CD14-positive monocyte (primary cell): ENCODE measurements around the gene LTBP2. TPM values are rescaled to one million over a fixed set of nuclear protein-coding genes. Genes with fewer than 3 reads are reported as not detected.
A peak's percentile ranks its signal among the peaks of the same experiment; 100 is the strongest.

Experiments
- DNase-seq, 3 donors: peaks; one replicate each; pipeline ENCODE4 v3.0.0-alpha.2; 2011 to 2022
- H2AFZ ChIP-seq: 2 replicates; pipeline ENCODE4 v1.6.0; 2012; ENCODE audit warnings: mild to moderate bottlenecking, low read depth, low read length, inconsistent platforms; ENCODE audit not compliant: insufficient read depth, poor library complexity, severe bottlenecking
- H3K27ac ChIP-seq, 2 donors: 1 replicate in 1 of 2; 2 replicates in 1 of 2; pipeline ENCODE4 v1.5.1; 2012 to 2013; ENCODE audit warnings: low read length in 2 of 2, control low read depth in 1 of 2, inconsistent platforms in 1 of 2, low read depth in 1 of 2, mild to moderate bottlenecking in 1 of 2
- H3K27me3 ChIP-seq, 2 donors: one replicate each; pipeline versions ENCODE4 v1.6.0 to v1.6.1; 2011 to 2013; ENCODE audit warnings: low read length in 2 of 2; ENCODE audit not compliant: control insufficient read depth in 2 of 2, insufficient read depth in 2 of 2
- H3K36me3 ChIP-seq, 2 donors: replicated peaks in 1 of 2; 1 replicate in 1 of 2; 2 replicates in 1 of 2; pipeline versions ENCODE4 v1.5.1 to v1.6.1; 2012 to 2013; ENCODE audit warnings: low read length in 2 of 2, control low read depth in 1 of 2, inconsistent platforms in 1 of 2, mild to moderate bottlenecking in 1 of 2; ENCODE audit not compliant: insufficient read depth in 2 of 2, control insufficient read depth in 1 of 2
- H3K4me1 ChIP-seq, 2 donors: 1 replicate in 1 of 2; 2 replicates in 1 of 2; pipeline versions ENCODE4 v1.5.1 to v1.6.1; 2012 to 2013; ENCODE audit warnings: low read length in 2 of 2, control low read depth in 1 of 2, inconsistent platforms in 1 of 2, mild to moderate bottlenecking in 1 of 2, moderate library complexity in 1 of 2; ENCODE audit not compliant: insufficient read depth in 2 of 2, control insufficient read depth in 1 of 2
- H3K4me2 ChIP-seq: replicated peaks from 2 replicates; pipeline ENCODE3; 2012; ENCODE audit warnings: low read length, moderate library complexity, mild to moderate bottlenecking; ENCODE audit not compliant: poor library complexity, severe bottlenecking; ENCODE audit errors: extremely low read depth
- H3K4me3 ChIP-seq, 3 experiments: fragments of 200-600 bp in 1 of 3; sonication (generic) in 1 of 3; replicated peaks in 1 of 3; 1 replicate in 2 of 3; 2 replicates in 1 of 3; pipeline ENCODE4 v1.5.1; 2011 to 2013; ENCODE audit warnings: low read length in 3 of 3, mild to moderate bottlenecking in 3 of 3, control low read depth in 2 of 3, low read depth in 2 of 3, inconsistent platforms in 1 of 3, moderate library complexity in 1 of 3
- H3K79me2 ChIP-seq: 2 replicates; pipeline ENCODE4 v1.6.0; 2012; ENCODE audit warnings: mild to moderate bottlenecking, control low read depth, inconsistent platforms, low read length, moderate library complexity; ENCODE audit not compliant: insufficient read depth
- H3K9ac ChIP-seq: 2 replicates; pipeline ENCODE4 v1.6.0; 2017; ENCODE audit warnings: low read length, mild to moderate bottlenecking; ENCODE audit not compliant: insufficient read depth, poor library complexity, severe bottlenecking
- H3K9me3 ChIP-seq, 2 donors: replicated peaks in 1 of 2; 1 replicate in 1 of 2; 2 replicates in 1 of 2; pipeline versions ENCODE4 v1.5.1 to v1.6.1; 2012 to 2013; ENCODE audit warnings: low read length in 2 of 2, control low read depth in 1 of 2; ENCODE audit not compliant: control insufficient read depth in 1 of 2, insufficient read depth in 1 of 2
- H4K20me1 ChIP-seq: 2 replicates; pipeline ENCODE4 v1.6.0; 2012; ENCODE audit warnings: mild to moderate bottlenecking, low read length, control low read depth, moderate library complexity; ENCODE audit not compliant: insufficient read depth
- H3K27ac Mint-ChIP-seq, 7 donors: one replicate each; pipeline ENCODE4 v1.8.0; 2020; ENCODE audit warnings: mild to moderate bottlenecking in 7 of 7, mixed read lengths in 7 of 7, moderate library complexity in 6 of 7, inconsistent platforms in 2 of 7
- H3K27me3 Mint-ChIP-seq, 3 donors: one replicate each; pipeline ENCODE4 v1.8.0; 2021 to 2022; ENCODE audit warnings: low read depth in 3 of 3, mild to moderate bottlenecking in 3 of 3, mixed read lengths in 3 of 3, moderate library complexity in 3 of 3, inconsistent platforms in 1 of 3
- H3K36me3 Mint-ChIP-seq, 2 donors: one replicate each; pipeline ENCODE4 v1.8.0; 2020; ENCODE audit warnings: mixed read lengths in 2 of 2, inconsistent platforms in 1 of 2, mild to moderate bottlenecking in 1 of 2
- H3K4me1 Mint-ChIP-seq: one replicate; pipeline ENCODE4 v1.8.0; 2020; ENCODE audit warnings: mild to moderate bottlenecking, mixed read lengths
- H3K4me3 Mint-ChIP-seq, 2 donors: one replicate each; pipeline ENCODE4 v1.8.0; 2020; ENCODE audit warnings: mild to moderate bottlenecking in 2 of 2, mixed read lengths in 2 of 2, moderate library complexity in 1 of 2
- H3K9me3 Mint-ChIP-seq, 7 donors: one replicate each; pipeline ENCODE4 v1.8.0; 2020 to 2022; ENCODE audit warnings: mixed read lengths in 7 of 7, mild to moderate bottlenecking in 6 of 7, moderate library complexity in 6 of 7, inconsistent platforms in 2 of 7
- CTCF ChIP-seq: fragments of 200-600 bp; IDR thresholded peaks from one replicate; pipeline ENCODE4 v1.8.0; 2022; ENCODE audit warnings: antibody characterized with exemption, mild to moderate bottlenecking
- WGBS: methylation state at CpG from one replicate; pipeline ENCODE4 v1.1.5; 2013; ENCODE audit warnings: missing lambda C conversion rate; ENCODE audit not compliant: insufficient coverage; 5-methylcytosine and 5-hydroxymethylcytosine counted together
- intact Hi-C, 2 donors: fragments of 100-400 bp; cut with micrococcal nuclease; formaldehyde crosslinking; loops; one replicate each; pipeline versions ENCODE4 v1.15.0 to v1.15.1; 2023
- polyA plus RNA-seq, 3 donors: library from polyadenylated mRNA; depleted of rRNA in 1 of 3; unstranded in 2 of 3; stranded (reverse) in 1 of 3; fragments of 300-500 nt in 2 of 3; fragments of >200 nt in 1 of 3; fragmentation: Illumina TruSeq in 2 of 3; gene quantifications; 1 replicate in 2 of 3; 2 replicates in 1 of 3; pipeline ENCODE4 v1.2.3, GENCODE V29; 2012 to 2021

Gene LTBP2
- polyA plus RNA-seq, 3 donors = 0.04 to 0.24 (median 0.11) TPM

GRCh38 chr14:74652541-74652940, 40.5 kb upstream of the LTBP2 start:
- Mint-ChIP-seq H3K4me3 (no peak overlapping the region), H3K9me3 (no peaks in the 10 kb centered on the region), H3K36me3 (peaks cover 36 to 37% of the 10 kb centered on the region in 2 donors), H3K27ac (no peak overlapping the region), H3K4me1 (peaks cover 13% of the 10 kb centered on the region), H3K27me3 (peaks cover 2 to 5% (median 4%) of the 10 kb centered on the region in 3 donors)
- 54% methylated on average over 3 of the region's 4 CpGs for WGBS
- Histone ChIP-seq H3K4me2 (no peak overlapping the region), H2AFZ (no peak overlapping the region), H3K27ac (no peak overlapping the region), H3K4me3 (no peak overlapping the region), H3K4me1 (peaks cover 0 to 5% of the 10 kb centered on the region in 2 donors), H3K36me3 (peaks cover 5 to 43% of the 10 kb centered on the region in 2 donors), H3K9me3 (no peaks in the 10 kb centered on the region), H4K20me1 (no peaks in the 10 kb centered on the region), H3K9ac (no peak overlapping the region), H3K79me2 (no peaks in the 10 kb centered on the region), H3K27me3 (no peaks in the 10 kb centered on the region)
- TF ChIP-seq CTCF = no peak
- no peak for DNase-seq
- intact Hi-C loops = no loop called here

- WGBS = 100% methylated on average over 1 of the region's 1 CpG
- H3K4me3 Mint-ChIP-seq = no peak overlapping the region
- peaks cover 4 to 5% (median 5%) of the 10 kb centered on the region in 3 donors for H3K27me3 Mint-ChIP-seq
- peak overlapping the region in 1 of 7 donors; percentile 16 for H3K27ac Mint-ChIP-seq
- peaks cover 21 to 24% of the 10 kb centered on the region in 2 donors for H3K36me3 Mint-ChIP-seq
- no peak for DNase-seq
- H3K4me1 Mint-ChIP-seq = peaks cover 13% of the 10 kb centered on the region
- no peak overlapping the region for H2AFZ ChIP-seq
- H3K27me3 ChIP-seq = no peaks in the 10 kb centered on the region
- no peak overlapping the region for H3K4me3 ChIP-seq
- no peaks in the 10 kb centered on the region for H3K79me2 ChIP-seq
- no peak overlapping the region for H3K27ac ChIP-seq
- H3K36me3 ChIP-seq = peaks cover 3 to 29% of the 10 kb centered on the region in 2 donors
- intact Hi-C loops = no loop called here
- no peaks in the 10 kb centered on the region for H3K9me3 Mint-ChIP-seq
- no peak for TF ChIP-seq CTCF
- peaks cover 0 to 5% of the 10 kb centered on the region in 2 donors for H3K4me1 ChIP-seq
- H3K4me2 ChIP-seq = no peak overlapping the region
- no peak overlapping the region for H3K9ac ChIP-seq
- H3K9me3 ChIP-seq = no peaks in the 10 kb centered on the region
- no peaks in the 10 kb centered on the region for H4K20me1 ChIP-seq
Measured at GRCh38 chr14:74650927-74651686, 39.1 kb upstream of the LTBP2 start.
